ENCODE measurements around the gene HDAC4. TPM values are rescaled to one million over a fixed set of nuclear protein-coding genes. Genes with fewer than 3 reads are reported as not detected.

The HDAC4 gene
- polyA plus RNA-seq, 1 donor (not counting 4 experiments of a cell fraction or from before 2014, with no cell fraction given) = 2.9 TPM

DNA sequence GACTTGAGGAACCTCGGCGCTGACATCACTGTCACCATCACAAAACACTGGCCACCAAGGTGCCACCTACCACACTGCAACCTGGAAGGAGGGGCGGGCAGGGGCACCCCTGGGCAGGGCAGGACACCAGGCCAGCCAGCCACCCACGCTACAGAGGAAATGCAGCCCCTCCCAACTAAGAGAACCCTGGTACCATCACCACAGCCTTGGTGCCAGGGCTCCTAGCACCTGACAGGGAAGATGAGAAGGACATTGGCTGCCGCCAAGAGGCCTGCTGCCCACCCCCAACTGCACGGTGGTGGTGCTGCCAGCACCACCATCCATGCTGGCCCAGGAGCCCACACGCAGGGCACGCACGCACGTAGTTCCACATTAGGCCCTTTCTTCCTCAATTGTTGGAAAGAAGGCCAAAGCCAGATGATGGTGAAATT, 88.7 kb downstream of the HDAC4 start:
- TF ChIP-seq, protein P1, sequence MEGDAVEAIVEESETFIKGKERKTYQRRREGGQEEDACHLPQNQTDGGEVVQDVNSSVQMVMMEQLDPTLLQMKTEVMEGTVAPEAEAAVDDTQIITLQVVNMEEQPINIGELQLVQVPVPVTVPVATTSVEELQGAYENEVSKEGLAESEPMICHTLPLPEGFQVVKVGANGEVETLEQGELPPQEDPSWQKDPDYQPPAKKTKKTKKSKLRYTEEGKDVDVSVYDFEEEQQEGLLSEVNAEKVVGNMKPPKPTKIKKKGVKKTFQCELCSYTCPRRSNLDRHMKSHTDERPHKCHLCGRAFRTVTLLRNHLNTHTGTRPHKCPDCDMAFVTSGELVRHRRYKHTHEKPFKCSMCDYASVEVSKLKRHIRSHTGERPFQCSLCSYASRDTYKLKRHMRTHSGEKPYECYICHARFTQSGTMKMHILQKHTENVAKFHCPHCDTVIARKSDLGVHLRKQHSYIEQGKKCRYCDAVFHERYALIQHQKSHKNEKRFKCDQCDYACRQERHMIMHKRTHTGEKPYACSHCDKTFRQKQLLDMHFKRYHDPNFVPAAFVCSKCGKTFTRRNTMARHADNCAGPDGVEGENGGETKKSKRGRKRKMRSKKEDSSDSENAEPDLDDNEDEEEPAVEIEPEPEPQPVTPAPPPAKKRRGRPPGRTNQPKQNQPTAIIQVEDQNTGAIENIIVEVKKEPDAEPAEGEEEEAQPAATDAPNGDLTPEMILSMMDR (optimal IDR thresholded peaks at IDR 0.05 in 1 of 3, IDR thresholded peaks at IDR 0.05 in 1 of 3, conservative IDR thresholded peaks at IDR 0.05 in 1 of 3; ENCODE audit: extremely low read depth in 1 of 3, insufficient read depth in 2 of 3, low read length in 3 of 3) = no peak
- no peak for TF ChIP-seq EZH2 (IDR thresholded peaks at IDR 0.05; ENCODE audit: low read length)
- no peak overlapping the region for H2AFZ ChIP-seq (ENCODE audit: control insufficient read depth, low read length)
- dilution Hi-C loops (cut with MboI; ENCODE audit: extremely low pct_ligation_motif_present, low sequenced_read_pairs) = no loop called here
- H3K9me1 ChIP-seq (ENCODE audit: control insufficient read depth, extremely low read depth, insufficient read depth, low read length) = no peaks in the 10 kb centered on the region
- no peak overlapping the region for H3K4me3 ChIP-seq (ENCODE audit: control insufficient read depth in 2 of 3, extremely low read depth in 1 of 3, insufficient read depth in 2 of 3, low read depth in 1 of 3, low read length in 3 of 3)
- no peaks in the 10 kb centered on the region for H3K79me2 ChIP-seq (ENCODE audit: control insufficient read depth, insufficient read depth, low read length)
- H3K4me2 ChIP-seq (ENCODE audit: control insufficient read depth, extremely low read depth, insufficient read depth, low read depth, low read length) = no peak overlapping the region
- H3K36me3 ChIP-seq (ENCODE audit: control insufficient read depth in 2 of 2, extremely low read depth in 1 of 2, insufficient read depth in 2 of 2, low read length in 2 of 2) = no peaks in the 10 kb centered on the region
- no peak overlapping the region for H3K27ac ChIP-seq (ENCODE audit: control insufficient read depth, insufficient read depth, low read length)
- H3K4me1 ChIP-seq (ENCODE audit: control insufficient read depth, extremely low read depth, insufficient read depth, low read length) = peaks cover 10% of the 10 kb centered on the region
- DNase-seq (ENCODE audit: low read depth, low spot score) = no peak
- no peaks in the 10 kb centered on the region for H3K27me3 ChIP-seq (ENCODE audit: control insufficient read depth, extremely low read depth, insufficient read depth, low read length)
- no peaks in the 10 kb centered on the region for H4K20me1 ChIP-seq (ENCODE audit: control insufficient read depth, extremely low read depth, insufficient read depth, low read length)
- no peak overlapping the region for H3K9ac ChIP-seq (ENCODE audit: control insufficient read depth, extremely low read depth, insufficient read depth, low read length)
- no peak for FAIRE-seq
- H3K9me3 ChIP-seq (ENCODE audit: control insufficient read depth, low read depth, low read length) = no peaks in the 10 kb centered on the region

DNA sequence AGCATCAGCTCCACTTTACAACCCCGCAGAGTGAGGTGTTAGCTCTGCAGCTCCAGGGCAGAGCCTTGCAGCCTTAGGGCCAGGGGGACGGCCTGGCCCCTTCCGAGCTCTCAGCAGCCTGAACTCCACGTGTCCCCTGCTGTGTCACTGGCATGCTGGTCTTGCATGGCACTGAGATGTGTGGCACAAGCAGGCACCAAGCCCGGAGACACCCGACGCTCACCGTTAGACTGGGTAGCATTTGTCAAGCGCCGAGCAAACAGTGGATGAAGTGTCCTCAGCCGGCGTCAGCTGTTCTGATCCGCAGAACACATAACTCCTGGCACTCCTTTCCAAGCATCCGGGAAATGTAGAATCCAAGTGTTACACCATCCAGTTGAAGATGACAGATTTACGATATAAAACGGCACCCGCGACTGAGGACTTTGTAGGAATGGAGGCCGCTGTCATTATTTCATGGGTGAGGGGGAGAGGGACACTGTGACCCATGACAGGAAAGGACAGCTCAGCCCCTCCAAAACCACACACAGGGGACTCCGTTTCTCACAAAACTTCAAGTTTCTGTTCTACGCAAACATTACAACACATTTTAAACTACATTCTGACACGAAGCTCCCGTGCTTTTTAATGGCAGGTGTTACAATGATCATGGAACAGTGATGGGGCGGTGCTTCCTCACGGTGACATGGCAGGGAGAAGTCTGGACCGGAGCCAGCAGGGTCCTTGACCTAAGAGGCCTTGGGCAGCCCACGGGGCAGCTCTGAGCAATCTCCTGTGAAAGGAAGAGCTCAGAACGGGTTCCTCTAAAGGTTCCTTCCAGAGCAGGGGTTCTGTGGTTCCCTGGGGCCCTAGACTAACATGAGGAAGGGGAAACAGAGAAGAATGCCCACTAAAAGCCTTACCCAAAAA, 89.4 kb downstream of the HDAC4 start:
- dilution Hi-C loops (cut with MboI; ENCODE audit: extremely low pct_ligation_motif_present, low sequenced_read_pairs) = no loop called here
- DNase-seq (ENCODE audit: low read depth, low spot score) = no peak

More for the DNA sequence above, 89.4 kb downstream of the HDAC4 start:
- TF ChIP-seq, protein P1 (optimal IDR thresholded peaks at IDR 0.05 in 1 of 3, IDR thresholded peaks at IDR 0.05 in 1 of 3, conservative IDR thresholded peaks at IDR 0.05 in 1 of 3; ENCODE audit: extremely low read depth in 1 of 3, insufficient read depth in 2 of 3, low read length in 3 of 3) = no peak
- TF ChIP-seq EZH2 (IDR thresholded peaks at IDR 0.05; ENCODE audit: low read length) = no peak
- Histone ChIP-seq H3K4me3 (ENCODE audit: control insufficient read depth in 2 of 3, extremely low read depth in 1 of 3, insufficient read depth in 2 of 3, low read depth in 1 of 3, low read length in 3 of 3) (no peak overlapping the region), H2AFZ (ENCODE audit: control insufficient read depth, low read length) (no peak overlapping the region), H3K36me3 (ENCODE audit: control insufficient read depth in 2 of 2, extremely low read depth in 1 of 2, insufficient read depth in 2 of 2, low read length in 2 of 2) (no peaks in the 10 kb centered on the region), H3K9me1 (ENCODE audit: control insufficient read depth, extremely low read depth, insufficient read depth, low read length) (no peaks in the 10 kb centered on the region), H3K9me3 (ENCODE audit: control insufficient read depth, low read depth, low read length) (no peaks in the 10 kb centered on the region), H3K9ac (ENCODE audit: control insufficient read depth, extremely low read depth, insufficient read depth, low read length) (no peak overlapping the region), H3K27me3 (ENCODE audit: control insufficient read depth, extremely low read depth, insufficient read depth, low read length) (no peaks in the 10 kb centered on the region), H3K4me1 (ENCODE audit: control insufficient read depth, extremely low read depth, insufficient read depth, low read length) (peaks cover 10% of the 10 kb centered on the region), H3K79me2 (ENCODE audit: control insufficient read depth, insufficient read depth, low read length) (no peaks in the 10 kb centered on the region), H3K4me2 (ENCODE audit: control insufficient read depth, extremely low read depth, insufficient read depth, low read depth, low read length) (no peak overlapping the region), H3K27ac (ENCODE audit: control insufficient read depth, insufficient read depth, low read length) (no peak overlapping the region), H4K20me1 (ENCODE audit: control insufficient read depth, extremely low read depth, insufficient read depth, low read length) (no peaks in the 10 kb centered on the region)
- no peak for FAIRE-seq
